AG04449 (cell line): ENCODE data around the gene TNFAIP2.

Source experiments
- CTCF ChIA-PET: fragments of 350-600 bp; formaldehyde crosslinking; extraction: SDS; loops from one replicate; lab custom pipeline; 2021; ENCODE audit warnings: antibody characterized with exemption; lab: Yijun Ruan, JAX
- POLR2A ChIA-PET: fragments of 400-600, 350-600 bp; formaldehyde crosslinking; extraction: SDS; loops from one replicate; lab custom pipeline; 2020; ENCODE audit warnings: antibody characterized with exemption, inconsistent platforms; lab: Yijun Ruan, JAX
- DNase-seq: peaks from one replicate; pipeline ENCODE4 v3.0.0-alpha.2; 2010; ENCODE audit warnings: low read depth, low spot score
- H3K4me3 ChIP-seq: 2 replicates; pipeline ENCODE4 v1.5.1; 2011; ENCODE audit warnings: low read depth, mild to moderate bottlenecking, control low read depth, low read length
- CTCF ChIP-seq: IDR thresholded peaks from one replicate; pipeline ENCODE4 v1.5.1; 2011; ENCODE audit warnings: mild to moderate bottlenecking, moderate library complexity, low read length, control low read depth, inconsistent platforms; ENCODE audit not compliant: insufficient read depth; ENCODE audit errors: missing control alignments

The TNFAIP2 gene

GRCh38 chr14:103135333-103136260 lies 12.3 kb downstream of the TNFAIP2 start:
- ChIA-PET CTCF (interaction anchor here (1.7 to 7.2 kb wide), 4 partner anchors 9 to 441 kb away, joined by 5 to 50 read pairs (median 8); no protein-coding TSS in a partner anchor), POLR2A (no interaction called here)
- no peak for TF ChIP-seq CTCF
- no peak overlapping the region for H3K4me3 ChIP-seq
- DNase-seq, result no peak

- H3K4me3 ChIP-seq, result no peak overlapping the region
- ChIA-PET POLR2A (no interaction called here), CTCF (interaction anchor here (1.0 to 7.2 kb wide), 6 partner anchors 10 to 442 kb away, joined by 3 to 50 read pairs (median 6); no protein-coding TSS in a partner anchor)
- no peak for TF ChIP-seq CTCF
- no peak for DNase-seq
Observed at GRCh38 chr14:103136388-103137271, 13.4 kb downstream of the TNFAIP2 start.

DNA sequence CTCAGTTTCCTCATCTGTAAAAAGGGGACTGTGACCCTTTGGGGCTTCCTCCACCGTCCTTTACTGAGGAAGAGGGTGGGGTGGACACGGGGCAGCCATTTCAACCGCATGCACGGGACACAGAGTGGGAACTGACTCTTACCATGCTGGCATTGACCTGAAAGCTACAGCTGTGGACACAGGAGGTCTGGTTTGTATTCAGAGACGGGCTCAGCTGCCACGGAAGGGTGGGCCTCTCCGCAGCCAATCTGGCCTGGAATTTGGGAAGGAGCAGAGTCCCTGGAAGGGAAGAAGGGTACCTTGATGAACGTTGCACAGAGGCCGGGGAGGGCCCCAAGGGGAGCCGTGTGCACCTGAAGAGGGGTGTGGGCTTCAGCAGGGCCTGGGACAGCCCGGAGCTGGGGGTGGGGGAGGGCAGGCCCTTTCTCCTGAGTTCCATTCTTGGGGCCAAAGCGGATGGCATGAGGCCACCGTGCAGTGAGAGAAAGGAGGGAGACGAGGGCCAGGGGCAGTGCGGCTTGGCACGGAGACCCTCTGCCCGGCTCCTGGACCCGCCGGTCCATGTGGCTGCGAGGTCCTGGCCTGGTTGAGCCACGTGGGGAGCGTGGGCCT lies 14.5 kb downstream of the TNFAIP2 start:
- TF ChIP-seq CTCF, result no peak
- POLR2A ChIA-PET, result no interaction called here
- CTCF ChIA-PET, result interaction anchor here (1.5 to 7.2 kb wide), 5 partner anchors 11 to 443 kb away, joined by 5 to 50 read pairs (median 8); no protein-coding TSS in a partner anchor
- DNase-seq, result no peak
- no peak overlapping the region for H3K4me3 ChIP-seq

DNA sequence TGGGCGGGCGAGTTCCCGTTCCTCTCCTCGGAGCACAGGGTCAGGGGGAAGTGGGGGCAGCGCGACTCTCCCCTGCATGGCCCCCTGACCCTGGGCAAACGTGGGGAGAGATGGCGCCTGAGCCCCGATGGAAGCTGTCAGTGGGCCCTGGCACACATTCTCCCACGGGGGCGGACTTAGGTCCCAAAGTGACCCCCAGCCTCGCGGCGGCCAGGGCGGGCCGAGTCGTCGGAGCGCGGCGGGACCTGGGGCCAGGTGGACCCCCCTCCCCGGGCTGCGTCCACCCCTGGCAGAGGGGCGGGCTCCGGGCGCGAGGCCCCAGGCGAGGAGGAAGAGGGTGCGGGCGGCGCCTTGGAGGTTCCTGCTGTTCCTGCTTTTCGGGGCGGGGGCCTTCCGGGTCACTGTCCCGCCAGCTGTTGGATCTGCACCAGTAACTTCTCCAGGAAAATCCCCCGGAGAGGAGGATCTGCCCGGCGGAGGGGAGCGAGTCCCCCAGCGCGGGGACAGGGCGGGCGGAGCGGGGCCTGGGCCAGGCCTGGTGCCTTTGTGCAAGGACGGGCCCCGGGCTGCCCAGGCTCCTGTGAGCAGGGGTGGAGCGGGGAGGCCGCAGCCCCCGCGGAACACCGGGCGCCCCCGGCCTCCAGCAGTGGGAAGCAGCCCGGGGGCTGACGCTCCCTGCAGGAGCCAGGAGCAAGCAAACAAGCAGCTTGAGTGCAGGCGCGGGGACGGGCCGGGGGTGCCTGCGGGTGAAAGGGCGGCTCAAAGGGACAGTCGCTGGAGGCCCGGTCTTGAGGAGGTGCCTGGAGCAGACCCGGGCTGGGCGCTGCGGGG lies 15.3 kb downstream of the TNFAIP2 start:
- no peak overlapping the region for H3K4me3 ChIP-seq
- POLR2A ChIA-PET, result no interaction called here
- CTCF ChIA-PET, result interaction anchor here (2.4 to 7.2 kb wide), 2 partner anchors 34 to 46 kb away, joined by 8 to 50 read pairs; no protein-coding TSS in a partner anchor
- no peak for TF ChIP-seq CTCF
- DNase-seq, result no peak

GRCh38 chr14:103139132-103140025 lies 16.1 kb downstream of the TNFAIP2 start:
- TF ChIP-seq CTCF, result no peak
- no peak for DNase-seq
- H3K4me3 ChIP-seq, result no peak overlapping the region
- POLR2A ChIA-PET, result no interaction called here
- CTCF ChIA-PET, result interaction anchor here (0.7 to 7.2 kb wide), 5 partner anchors 17 to 42 kb away, joined by 3 to 50 read pairs (median 4); no protein-coding TSS in a partner anchor
